Activated T-cell treated with anti-CD3 and anti-CD28 coated beads for 1 hour (primary cell): Measurements from ENCODE around the gene POFUT2.

Experiments
- DNase-seq: peaks from one replicate; pipeline ENCODE4 v3.0.0-alpha.2; 2020; ENCODE audit warnings: low read depth

POFUT2 gene

DNA sequence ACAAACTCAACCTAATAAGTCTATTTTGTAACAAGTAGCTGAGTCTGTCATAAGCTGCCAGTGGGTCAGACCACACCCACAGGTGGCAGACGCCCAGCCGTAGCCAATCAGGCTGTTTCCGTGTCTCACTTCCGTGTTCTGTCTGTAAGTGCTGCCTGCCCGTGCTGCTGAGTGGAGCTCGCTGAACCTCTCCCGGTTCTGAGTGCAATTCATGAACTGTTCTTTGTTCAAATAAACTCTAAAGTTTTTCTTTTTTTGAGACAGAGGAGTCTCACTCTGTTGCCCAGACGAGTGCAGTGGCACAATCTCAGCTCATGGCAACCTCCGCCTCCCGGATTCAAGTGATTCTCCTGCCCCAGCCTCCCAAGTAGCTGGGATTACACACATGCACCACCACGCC, 25.1 kb downstream of the POFUT2 start:
- DNase-seq = no peak

DNA sequence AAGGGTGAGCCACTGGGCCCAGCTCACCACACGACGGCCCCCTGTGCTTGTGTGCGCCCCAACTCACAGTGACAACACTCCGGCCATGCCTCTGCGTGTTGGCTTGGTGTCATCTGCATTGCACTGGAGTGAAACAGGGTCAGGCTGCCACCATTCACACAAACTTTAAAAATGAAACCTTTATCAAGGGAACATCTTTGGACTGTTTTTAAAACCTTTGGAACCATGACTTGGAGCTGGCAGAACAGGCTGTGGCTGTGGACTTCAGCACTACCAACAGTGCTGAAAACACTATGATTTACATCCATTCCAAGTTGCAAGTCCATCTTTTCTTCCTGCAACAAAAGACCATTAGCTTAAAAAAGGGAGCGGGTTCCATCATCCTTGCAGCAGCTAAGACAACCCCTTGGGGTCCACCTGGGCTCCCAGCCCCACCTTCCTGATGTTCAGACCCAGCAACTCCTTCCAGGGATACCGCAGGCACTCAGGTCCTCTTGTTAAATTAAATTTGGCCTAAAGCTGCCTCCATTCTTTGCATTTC, 25.6 kb downstream of the POFUT2 start:
- no peak for DNase-seq

DNA sequence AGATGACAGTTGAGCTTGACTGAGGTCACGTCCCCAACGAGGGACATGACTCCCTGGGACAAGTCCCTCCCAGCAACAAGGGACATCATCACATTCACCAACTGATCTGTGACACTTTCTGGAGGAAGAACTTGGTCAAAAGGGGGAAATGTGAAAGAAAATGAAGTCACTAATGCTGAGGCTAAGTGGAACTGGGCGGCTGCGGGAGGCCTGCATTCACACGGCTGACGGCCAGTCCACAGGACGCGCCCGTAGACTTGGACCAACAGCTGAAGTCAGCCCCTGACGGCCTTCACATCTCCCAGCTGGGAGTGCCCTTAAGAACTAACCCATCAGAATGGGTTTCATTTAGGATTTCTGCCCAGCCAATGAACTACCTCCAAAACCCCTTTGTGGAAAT, 26.6 kb downstream of the POFUT2 start:
- no peak for DNase-seq

DNA sequence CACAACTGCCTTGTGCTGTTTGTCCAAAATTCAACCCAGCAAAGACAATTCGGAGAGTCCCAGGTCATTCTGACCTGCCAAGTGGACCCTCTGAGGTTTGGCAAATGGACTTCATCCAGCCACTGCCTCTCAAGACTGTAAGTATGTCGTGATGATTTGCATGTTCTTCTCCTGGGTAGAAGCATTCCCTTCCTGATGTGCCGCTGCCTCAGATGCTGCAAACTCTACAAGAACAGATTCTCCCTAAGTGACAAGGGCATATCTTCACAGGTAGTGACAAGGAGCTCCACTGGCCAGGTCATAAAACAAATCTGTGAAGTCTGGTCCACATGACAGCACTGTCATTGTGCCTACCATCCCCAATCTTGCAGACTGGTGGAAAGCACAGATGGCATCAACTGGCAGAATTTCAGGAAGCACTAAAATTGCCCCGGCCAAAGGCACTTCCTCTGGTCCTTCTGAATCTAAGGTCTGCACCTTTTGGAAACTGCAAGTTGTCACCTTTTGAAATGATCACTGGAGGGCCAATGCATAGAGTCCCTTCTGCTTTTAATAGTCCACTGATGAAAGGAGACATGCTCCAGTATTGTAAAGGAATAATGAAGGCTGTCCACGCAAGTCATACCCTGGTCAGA, 27.4 kb downstream of the POFUT2 start:
- DNase-seq = no peak

DNA sequence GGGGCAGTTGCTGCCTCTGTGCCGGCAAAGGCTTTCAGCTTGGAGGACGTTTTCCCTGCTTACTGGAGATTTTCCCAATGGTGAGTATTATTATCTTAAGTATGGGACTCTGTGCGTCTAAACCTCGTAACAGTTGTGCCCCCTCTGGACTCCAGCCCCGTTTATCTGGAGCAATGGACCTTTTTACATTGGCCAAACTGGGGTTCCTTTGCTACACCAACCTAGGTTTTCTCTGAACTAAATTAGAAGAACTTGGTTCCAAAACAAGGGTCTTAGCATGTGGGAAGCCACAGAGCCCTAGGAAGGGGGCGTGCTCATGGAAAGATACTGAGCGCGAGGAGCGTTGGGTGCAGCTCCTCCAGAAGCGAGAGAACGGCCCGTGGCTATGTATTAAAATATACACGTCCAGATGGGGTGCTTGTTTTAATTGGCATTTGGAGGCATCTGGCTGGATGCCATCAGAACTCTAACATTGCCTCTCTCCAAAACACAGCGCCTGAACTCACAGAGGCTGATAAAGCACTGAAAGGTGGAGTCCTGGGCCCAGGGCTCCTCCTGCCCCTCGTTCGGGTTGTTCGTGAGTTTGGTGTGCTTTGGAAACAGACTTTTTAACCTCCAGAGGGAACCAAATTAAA, 28.4 kb downstream of the POFUT2 start:
- DNase-seq = no peak

DNA sequence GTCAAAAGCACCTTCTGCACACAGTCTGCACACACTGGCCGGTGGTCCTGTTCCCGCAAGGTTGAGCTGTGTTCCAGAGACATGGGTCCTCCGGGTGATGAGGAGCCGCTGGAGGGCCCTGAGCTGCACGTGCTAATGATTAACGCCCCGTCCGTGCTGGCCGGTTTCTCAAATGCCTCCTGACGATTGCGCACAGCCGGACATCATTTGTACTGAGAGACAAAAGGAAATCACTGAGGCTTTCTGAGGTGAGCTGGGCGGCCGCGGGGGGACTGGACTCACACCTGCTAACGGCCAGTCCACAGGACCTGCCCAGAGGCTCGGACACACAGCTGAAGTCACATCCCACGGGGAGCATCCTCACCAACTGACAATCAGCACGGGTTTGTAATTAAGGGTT, 29.2 kb downstream of the POFUT2 start:
- no peak for DNase-seq

DNA sequence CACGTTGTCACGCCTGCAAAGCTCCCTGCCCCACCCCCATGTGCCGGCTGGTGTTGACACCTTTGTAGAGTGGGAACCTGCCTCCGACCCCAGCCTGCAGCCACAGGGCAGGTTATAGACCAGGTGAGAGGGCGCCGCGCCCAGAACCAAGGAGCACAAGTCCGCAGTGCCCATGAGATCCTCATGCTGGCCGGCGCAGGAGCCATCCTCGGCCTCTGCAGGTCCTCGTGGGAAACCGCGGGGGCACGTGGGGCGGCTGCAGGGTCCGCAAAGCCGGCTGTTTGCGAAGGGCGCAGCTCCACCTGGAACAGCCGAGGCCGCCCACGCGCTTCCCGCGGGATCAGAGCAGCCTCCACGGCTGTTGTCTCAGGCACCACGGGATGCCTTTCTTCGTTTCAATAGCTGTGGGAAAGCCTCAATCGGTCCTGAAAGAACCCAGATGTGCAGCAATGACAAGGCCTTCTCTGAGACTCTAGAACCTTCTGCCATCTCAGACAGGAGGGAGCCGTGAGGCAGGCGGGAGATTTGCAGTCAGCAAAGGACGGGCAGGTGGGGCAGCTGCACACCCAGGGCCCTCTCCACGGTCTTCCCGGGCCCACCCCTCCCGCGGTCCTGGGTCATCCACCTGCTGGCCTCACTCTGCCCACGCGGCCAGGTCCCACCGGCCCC, 29.9 kb downstream of the POFUT2 start:
- no peak for DNase-seq

DNA sequence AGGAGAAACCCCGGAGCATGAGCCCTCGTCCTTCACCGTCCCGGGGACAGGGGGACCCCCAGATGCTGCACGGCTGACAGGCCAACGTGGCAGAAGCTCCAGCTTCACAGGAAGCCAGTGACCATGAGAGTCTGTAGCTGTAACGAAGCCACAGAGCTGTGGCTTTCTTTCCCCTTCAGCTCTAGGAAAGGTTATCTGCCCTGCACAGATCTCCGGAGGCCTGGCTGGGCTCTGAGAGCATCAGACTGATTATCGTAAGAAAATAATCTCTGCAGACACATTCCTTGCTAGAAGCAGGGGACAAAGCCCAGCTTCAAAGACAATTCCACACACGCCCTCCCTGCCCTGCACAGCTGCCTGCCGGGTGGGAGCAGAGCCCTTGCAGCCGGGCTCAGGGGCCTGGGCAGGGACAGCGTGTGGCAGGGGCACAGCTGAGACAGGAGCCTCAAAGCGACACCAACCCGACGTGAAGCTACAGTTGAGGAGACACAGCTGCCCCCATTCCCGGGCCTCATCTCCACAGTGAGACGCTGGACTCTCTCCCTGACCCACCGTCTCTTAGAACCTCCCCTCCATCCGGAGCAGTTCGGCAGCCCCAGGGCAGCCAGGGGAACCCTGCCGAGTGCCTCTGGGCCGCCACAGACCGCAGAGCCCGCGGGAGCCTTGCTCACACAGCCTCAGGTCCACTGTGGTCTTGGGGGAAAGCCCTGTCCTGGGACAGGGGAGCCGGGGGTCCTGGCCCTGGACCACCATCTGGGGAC, 30.6 kb downstream of the POFUT2 start:
- no peak for DNase-seq

DNA sequence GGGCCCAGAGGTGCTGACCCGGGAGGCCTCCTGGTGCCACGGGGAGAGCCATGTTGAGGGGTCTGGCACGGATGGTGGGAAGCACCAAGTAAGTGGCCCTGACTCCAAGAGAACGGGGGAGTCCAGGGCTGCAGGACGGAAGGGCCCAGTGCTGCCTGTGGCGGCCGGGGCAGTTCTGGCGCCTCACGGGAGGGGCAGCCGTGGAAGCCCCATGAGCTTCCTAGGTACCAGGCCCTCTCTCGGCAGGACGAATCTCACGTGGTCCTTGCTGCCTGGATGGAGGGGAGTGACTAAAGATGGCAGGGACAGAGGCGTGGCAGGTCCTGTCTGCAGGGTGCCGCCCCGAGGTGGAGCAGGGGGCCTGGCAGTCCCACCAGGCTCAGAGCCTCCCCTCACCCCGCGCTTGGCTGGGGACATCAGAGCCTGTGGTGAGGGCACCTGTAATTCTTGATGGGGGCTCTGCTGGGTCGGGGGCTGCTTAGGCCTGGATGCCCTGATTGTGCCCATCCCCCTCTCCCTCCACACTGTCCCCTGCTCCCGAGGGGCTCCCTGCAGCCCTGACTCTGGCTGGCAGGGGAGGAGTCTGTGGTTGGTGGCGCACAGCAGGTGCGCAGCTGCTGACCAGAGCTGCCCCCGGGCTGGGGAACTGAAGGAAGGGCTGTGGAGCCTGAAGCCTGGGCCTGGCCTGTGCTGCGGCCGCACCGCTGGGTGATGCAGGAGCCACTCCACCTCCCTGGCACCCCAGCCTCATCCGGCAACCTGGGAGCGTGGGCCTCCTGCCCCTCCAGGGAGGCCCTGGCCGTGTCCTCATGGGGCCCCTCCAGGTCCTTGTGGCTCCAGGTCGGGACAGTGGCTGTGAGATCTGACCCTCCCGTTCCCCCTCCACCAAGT, 31.4 kb downstream of the POFUT2 start:
- DNase-seq = no peak

DNA sequence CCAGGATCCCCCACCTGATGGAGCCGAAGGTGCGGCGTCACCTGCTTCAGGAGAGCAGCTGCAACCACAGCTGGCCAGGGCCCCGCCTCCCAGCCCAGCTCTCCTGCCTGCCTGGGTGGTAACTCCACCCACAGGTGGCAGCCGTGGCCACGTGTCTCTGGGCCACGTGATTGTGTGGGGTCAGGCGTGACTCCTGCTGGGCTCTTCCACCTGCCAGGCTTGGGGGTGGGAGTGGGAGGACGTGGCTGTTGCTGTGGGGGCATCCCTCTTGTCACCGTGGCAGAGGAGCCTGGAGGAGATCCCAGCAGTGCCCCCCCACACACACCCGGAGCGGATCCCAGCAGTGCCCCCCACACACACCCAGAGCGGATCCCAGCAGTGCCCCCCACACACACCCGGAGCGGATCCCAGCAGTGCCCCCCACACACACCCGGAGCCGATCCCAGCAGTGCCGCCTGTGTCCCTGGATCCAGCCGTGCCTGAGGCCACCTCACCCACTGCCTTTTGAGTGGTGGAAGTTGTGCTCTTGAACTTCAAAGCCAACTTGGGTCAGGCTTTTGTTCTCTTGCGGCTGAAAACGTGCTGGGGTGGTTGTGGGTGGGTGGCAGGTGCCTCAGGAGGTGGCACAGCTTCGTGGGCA, 32.2 kb downstream of the POFUT2 start:
- no peak for DNase-seq

DNA sequence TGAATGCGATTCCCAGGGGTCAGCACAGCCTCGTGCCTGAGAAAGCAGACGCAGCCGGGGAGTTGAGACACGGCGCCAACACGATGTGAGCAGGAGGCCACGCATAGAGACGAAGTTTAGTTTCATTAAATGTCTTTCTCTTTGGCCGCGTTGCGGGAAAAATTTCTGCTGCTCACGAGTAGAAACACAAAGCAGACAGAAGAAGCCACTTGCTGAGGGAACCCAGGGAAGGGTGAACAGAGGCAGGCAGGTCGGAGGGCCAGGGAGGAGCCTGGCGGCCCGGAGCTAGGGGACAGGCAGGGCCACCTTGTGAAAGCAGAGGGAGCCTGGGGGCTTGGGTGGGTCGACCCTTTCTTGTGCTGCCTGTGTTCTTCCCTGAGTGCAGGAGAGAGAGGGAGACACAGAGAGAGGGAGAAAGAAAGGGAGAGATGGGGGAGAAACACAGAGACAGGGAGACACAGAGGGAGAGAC, 33.2 kb downstream of the POFUT2 start:
- DNase-seq = no peak

DNA sequence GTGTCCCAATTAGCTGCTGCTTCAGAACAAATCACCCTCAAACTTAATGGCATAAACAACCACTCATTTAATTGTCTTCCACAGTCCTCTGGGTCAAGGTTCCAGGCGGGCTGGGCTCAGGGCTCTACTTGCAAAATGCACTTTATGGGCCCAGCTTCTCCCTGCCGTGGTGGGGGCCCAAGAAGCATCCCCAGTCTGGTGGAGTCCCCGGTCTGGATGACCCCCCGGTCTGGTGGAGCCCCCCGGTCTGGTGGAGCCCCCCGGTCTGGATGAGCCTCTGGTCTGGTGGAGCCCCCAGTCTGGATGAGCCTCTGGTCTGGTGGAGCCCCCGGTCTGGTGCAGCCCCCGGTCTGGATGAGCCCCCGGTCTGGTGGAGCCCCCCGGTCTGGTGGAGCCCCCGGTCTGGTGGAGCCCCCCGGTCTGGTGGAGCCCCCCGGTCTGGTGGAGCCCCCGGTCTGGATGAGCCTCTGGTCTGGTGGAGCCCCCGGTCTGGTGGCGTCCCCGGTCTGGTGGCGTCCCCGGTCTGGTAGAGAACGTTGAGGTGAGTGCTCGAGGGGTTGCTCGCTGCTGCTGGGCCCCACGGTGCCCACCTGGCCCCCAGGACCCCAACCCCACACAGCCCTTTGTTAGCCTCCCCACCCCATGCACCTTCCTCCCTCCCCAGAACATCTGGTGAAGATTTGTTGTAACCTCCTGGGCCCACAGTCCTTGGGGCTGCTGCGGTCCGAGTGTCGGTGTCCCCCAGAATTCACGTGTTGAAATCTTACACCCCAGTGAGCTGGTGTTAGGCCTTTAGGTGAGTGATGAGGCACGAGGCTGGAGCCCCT, 33.8 kb downstream of the POFUT2 start:
- no peak for DNase-seq

DNA sequence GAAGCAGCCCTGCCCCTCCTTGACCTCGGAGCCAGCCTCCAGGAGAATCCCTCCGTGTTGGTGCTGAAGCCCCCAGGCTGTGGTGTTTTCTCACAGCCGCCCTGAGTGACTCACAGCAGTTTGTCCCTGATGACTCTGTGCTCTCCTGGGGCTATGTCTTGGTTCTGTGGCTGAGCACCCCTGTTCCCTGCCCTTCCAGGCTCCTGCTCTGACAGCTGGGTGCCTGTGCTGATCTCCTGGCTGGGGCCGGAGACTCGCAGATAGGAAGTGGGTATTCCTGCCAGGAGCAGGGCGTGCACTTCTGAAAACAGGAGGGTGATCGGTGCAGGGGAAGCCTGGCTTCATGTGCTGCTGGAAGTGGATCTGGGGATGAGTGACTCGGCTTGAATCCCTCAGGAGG, 34.5 kb downstream of the POFUT2 start:
- DNase-seq = no peak

DNA sequence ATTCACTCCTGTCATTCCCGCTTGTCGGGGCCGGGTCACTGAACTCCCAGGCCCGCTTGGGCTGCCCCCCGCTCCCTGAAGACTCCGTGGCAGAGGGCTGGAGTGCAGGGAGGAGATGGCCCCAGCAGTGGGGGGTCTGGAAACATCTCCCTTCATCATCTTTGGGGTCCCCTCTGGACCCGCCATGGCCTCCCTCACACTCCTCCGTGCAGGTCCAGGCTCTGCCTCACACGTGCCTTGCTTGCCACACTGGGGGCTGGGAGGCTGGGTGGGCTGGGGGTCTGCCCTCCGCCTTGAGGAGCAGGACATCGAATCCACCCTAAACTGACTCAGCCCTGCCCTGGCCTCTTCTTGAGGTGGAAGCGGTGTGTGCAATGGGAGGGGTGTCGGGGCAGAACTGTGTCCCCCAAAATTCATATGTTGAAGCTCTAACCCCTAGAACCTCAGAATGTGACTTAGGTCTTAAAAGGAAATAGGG, 35.2 kb downstream of the POFUT2 start:
- no peak for DNase-seq

DNA sequence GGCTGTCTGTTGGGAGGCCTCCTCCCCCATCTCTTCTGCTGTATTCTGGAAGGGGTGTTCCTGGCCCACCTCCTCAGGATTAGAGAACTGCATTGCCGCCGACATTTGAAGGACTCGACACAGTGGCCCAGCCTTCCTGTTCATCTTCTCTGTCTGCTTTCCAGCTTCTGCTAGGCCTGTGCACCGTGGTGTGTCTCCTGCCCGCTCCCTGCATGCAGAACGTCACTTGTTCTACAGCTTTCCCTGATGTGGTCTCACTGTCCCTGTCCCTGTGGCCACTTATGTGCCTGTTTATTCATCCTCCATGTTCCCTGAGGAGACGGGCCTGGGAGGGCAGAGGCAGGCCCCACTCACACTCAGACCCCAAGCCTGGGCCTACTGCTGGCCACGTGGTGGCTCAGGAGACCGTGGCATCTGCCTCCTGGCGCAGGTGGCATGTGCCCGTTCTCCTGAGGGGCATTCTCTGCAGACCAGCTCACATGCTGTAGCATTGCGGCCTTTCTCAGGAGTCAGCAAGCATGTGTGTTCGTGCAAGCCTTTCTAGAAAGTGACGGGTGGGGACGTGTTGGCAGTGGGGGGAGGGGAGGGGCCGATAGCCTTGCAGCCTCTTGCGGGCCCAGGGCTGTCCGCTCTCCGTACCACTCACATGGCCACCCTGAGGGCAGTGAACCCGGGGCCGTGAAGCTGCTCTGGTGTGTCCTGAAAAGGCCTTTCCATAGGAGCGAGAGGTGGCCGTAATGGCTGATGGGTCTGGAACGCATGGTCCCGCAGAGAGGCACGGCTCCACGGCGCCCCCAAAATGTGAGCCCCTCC, 35.9 kb downstream of the POFUT2 start:
- no peak for DNase-seq

DNA sequence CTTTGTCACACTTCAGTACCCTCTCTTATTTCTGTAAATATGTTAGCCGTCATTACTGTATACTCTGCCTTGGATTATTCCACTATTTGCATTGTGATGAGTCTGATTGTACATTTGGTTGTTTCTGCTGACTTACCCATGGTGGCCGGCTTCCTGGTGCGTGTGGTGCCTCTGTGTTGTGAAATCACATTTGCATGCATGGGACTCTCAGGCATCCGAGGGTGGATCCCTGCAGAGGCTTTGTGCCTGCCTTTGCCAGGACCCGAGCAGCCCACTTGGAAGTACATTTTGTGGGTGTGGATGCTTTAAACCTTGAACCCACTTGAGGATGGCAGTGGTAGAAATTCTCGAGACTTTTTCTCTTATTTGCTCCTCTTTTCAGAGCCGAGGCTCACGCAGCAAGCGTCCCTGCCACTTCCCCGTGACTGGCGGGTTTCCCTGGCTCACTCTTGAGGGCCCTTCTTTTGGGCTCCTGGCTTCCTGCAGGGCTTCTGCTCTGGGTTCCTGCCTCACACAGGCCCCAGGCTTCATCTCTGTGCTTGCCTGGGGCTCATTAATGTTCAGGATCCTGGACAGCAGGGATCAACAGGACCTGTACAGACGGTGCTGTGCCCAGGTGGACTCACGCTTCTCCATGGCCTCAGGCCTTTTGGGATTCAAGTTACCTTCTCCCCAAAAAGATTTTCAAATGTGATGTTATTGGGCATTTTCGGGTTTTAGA, 36.6 kb downstream of the POFUT2 start:
- DNase-seq = no peak

DNA sequence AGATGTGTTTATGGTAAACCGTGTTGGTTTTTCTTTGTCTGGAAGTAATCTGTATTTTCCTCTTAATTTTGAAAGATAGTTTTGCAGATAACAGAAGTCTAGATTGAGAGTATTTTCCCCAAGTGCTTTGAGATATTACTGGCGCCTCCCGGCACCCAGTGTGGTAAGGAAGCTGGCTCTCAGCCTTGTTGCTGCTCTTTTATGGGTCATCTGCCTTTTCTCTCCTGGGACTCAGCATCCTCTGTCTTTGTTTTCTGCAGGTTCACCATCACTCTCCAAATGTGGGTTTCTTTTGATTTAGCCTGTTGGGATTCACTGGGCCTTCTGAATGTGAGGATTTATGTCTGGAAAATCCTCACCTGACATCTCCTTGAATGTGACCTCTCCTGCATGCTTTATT, 37.4 kb downstream of the POFUT2 start:
- no peak for DNase-seq

DNA sequence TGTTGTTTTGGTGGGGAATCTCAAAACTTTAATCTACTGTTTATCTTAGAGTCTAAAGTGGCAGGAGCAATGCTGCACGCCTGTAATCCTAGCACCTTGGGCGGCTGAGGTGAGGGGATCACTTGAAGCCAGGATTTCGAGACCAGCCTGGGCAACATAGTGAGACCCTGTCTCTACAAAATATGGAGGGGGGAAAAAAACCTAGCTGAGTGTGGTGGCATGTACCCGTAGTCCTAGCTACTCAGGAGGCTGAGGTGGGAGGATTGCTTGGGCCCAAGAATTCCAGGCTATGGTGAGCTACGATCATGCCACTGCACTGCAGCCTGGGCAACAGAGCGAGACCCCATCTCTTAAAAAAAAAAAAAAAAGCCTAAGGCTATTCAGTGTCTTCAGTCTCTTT, 38.1 kb downstream of the POFUT2 start:
- no peak for DNase-seq
